Fibroblast of lung (primary cell): ENCODE measurements around the gene FAM153A. TPM values are rescaled to one million over a fixed set of nuclear protein-coding genes. Genes with fewer than 3 reads are reported as not detected.
"Not testable (repeated sequence)": the region's sequence is repeated elsewhere in the genome, so short reads cannot be mapped to it uniquely, and the experiment has no call there.

ENCODE experiments used
- DNase-seq, 2 donors: peaks; one replicate each; pipeline versions ENCODE4 v3.0.0 to v3.0.0-alpha.2; 2010; ENCODE audit warnings: low read depth in 2 of 2
- H2AFZ ChIP-seq: 2 replicates; pipeline ENCODE4 v1.5.1; 2012; ENCODE audit warnings: low read length, control low read depth, inconsistent platforms
- H3K27ac ChIP-seq: 2 replicates; pipeline ENCODE4 v1.5.1; 2011; ENCODE audit warnings: low read length, control low read depth; ENCODE audit not compliant: insufficient read depth
- H3K27me3 ChIP-seq: 2 replicates; pipeline ENCODE4 v1.5.1; 2011; ENCODE audit warnings: mild to moderate bottlenecking, low read length; ENCODE audit not compliant: control insufficient read depth, insufficient read depth
- H3K36me3 ChIP-seq: 2 replicates; pipeline ENCODE4 v1.5.1; 2011; ENCODE audit warnings: low read length; ENCODE audit not compliant: control insufficient read depth, insufficient read depth
- H3K4me1 ChIP-seq: 2 replicates; pipeline ENCODE4 v1.5.1; 2011; ENCODE audit warnings: low read length; ENCODE audit not compliant: control insufficient read depth, insufficient read depth; ENCODE audit errors: extremely low read depth
- H3K4me2 ChIP-seq: 2 replicates; pipeline ENCODE4 v1.5.1; 2011; ENCODE audit warnings: low read length, control low read depth; ENCODE audit not compliant: insufficient read depth; ENCODE audit errors: extremely low read depth
- H3K4me3 ChIP-seq, 4 experiments: fragments of 200-600 bp in 1 of 4; sonication (generic) in 1 of 4; replicated peaks in 1 of 4; 2 replicates each; pipeline ENCODE4 v1.5.1; 2011 to 2016; ENCODE audit warnings: low read length in 4 of 4, low read depth in 3 of 4, mild to moderate bottlenecking in 3 of 4, control low read depth in 2 of 4, inconsistent platforms in 1 of 4, mixed read lengths in 1 of 4; ENCODE audit not compliant: insufficient read depth in 1 of 4; ENCODE audit errors: control extremely low read depth in 1 of 4
- H3K79me2 ChIP-seq: 2 replicates; pipeline ENCODE4 v1.5.1; 2012; ENCODE audit warnings: mild to moderate bottlenecking, low read length, inconsistent platforms; ENCODE audit not compliant: control insufficient read depth, insufficient read depth
- H3K9ac ChIP-seq: 2 replicates; pipeline ENCODE4 v1.5.1; 2011; ENCODE audit warnings: mild to moderate bottlenecking, low read length, control low read depth; ENCODE audit not compliant: insufficient read depth
- H3K9me3 ChIP-seq: 2 replicates; pipeline ENCODE4 v1.5.1; 2012; ENCODE audit warnings: low read depth, low read length; ENCODE audit not compliant: control insufficient read depth, insufficient read depth
- H4K20me1 ChIP-seq: 2 replicates; pipeline ENCODE4 v1.5.1; 2011; ENCODE audit warnings: low read length; ENCODE audit not compliant: control insufficient read depth, insufficient read depth; ENCODE audit errors: extremely low read depth
- polyA plus RNA-seq, 2 donors: library from polyadenylated mRNA; depleted of rRNA in 1 of 2; stranded (reverse) in 1 of 2; unstranded in 1 of 2; fragments of >200 nt; gene quantifications; 2 replicates each; pipeline ENCODE4 v1.2.1, GENCODE V29; 2011 to 2012; ENCODE audit warnings: missing spikeins in 1 of 2
- total RNA-seq: library from RNA; depleted of rRNA; stranded (reverse); fragments of >200 nt; gene quantifications from 2 replicates; pipeline ENCODE4 v1.2.1, GENCODE V29; 2014

The FAM153A gene
- total and polyA plus RNA-seq, 2 donors (not counting 1 experiment from before 2014, with no cell fraction given): not detected

- not testable (repeated sequence) for H3K4me3 ChIP-seq, H3K9me3 ChIP-seq, H2AFZ ChIP-seq, DNase-seq, H3K27ac ChIP-seq, H3K9ac ChIP-seq, H3K27me3 ChIP-seq, H3K79me2 ChIP-seq, H3K36me3 ChIP-seq, H3K4me2 ChIP-seq, H4K20me1 ChIP-seq, H3K4me1 ChIP-seq
Measured at GRCh38 chr5:177689011-177689610, 93.6 kb downstream of the FAM153A start.

- H3K9ac ChIP-seq, H3K27ac ChIP-seq, H3K36me3 ChIP-seq, H3K4me1 ChIP-seq, H3K4me3 ChIP-seq, DNase-seq, H3K79me2 ChIP-seq, H3K9me3 ChIP-seq, H4K20me1 ChIP-seq, H3K27me3 ChIP-seq, H3K4me2 ChIP-seq, H2AFZ ChIP-seq: not testable (repeated sequence)
Measured at GRCh38 chr5:177688091-177688490, 94.6 kb downstream of the FAM153A start.

GRCh38 chr5:177681920-177682319 lies 100.8 kb downstream of the FAM153A start:
- H3K36me3 ChIP-seq, H3K9me3 ChIP-seq, H4K20me1 ChIP-seq, H3K27me3 ChIP-seq, H3K4me3 ChIP-seq, H3K9ac ChIP-seq, H3K4me2 ChIP-seq, H3K79me2 ChIP-seq, H3K4me1 ChIP-seq, H3K27ac ChIP-seq, H2AFZ ChIP-seq, DNase-seq: not testable (repeated sequence)

Other genes with a start within 250 kb of the FAM153A start
- gene FAM193B, start 228.3 kb downstream of the FAM153A start, total RNA-seq: 17.5 and 28.4 TPM in 2 replicates
- 15.9 and 27.9 TPM in 2 replicates for gene FAM193B, start 228.3 kb downstream of the FAM153A start, polyA plus RNA-seq
- gene TMED9, start 190.7 kb downstream of the FAM153A start, total RNA-seq: 94.8 and 139 TPM in 2 replicates
- gene TMED9, start 190.7 kb downstream of the FAM153A start, polyA plus RNA-seq: 259 and 355 TPM in 2 replicates
- gene B4GALT7, start 182.8 kb downstream of the FAM153A start, total RNA-seq: 21.6 and 29.1 TPM in 2 replicates
- gene B4GALT7, start 182.8 kb downstream of the FAM153A start, polyA plus RNA-seq: 18.2 and 20.8 TPM in 2 replicates
- gene PROP1, start 213.3 kb upstream of the FAM153A start, total RNA-seq: not detected in 2 replicates
- not detected in 2 replicates for gene PROP1, start 213.3 kb upstream of the FAM153A start, polyA plus RNA-seq